ENCODE data around the gene LIMCH1. TPM values are rescaled to one million over a fixed set of nuclear protein-coding genes. Genes with fewer than 3 reads are reported as not detected.
"Not testable (repeated sequence)": the region's sequence is repeated elsewhere in the genome, so short reads cannot be mapped to it uniquely, and the experiment has no call there.

The LIMCH1 gene
- total RNA-seq, 3 donors from 2014 or later (not counting 1 experiment from before 2014, with no cell fraction given), result 0.05 TPM; not detected in 2

GRCh38 chr4:41703785-41704184 lies 165.8 kb downstream of the LIMCH1 start:
- WGBS (ENCODE audit: insufficient coverage), result 72% methylated on average over 3 of the region's 3 CpGs
- Mint-ChIP-seq H3K36me3 (no peaks in the 10 kb centered on the region), H3K27ac (no peak overlapping the region), H3K27me3 (ENCODE audit: low read depth in 2 of 2) (peaks cover 0 to 2% of the 10 kb centered on the region in 2 donors), H3K4me1 (no peaks in the 10 kb centered on the region), H3K4me3 (no peak overlapping the region), H3K9me3 (peaks cover 0 to 4% of the 10 kb centered on the region in 2 donors)
- Histone ChIP-seq H3K9me3 (ENCODE audit: control insufficient read depth, insufficient read depth, low read length) (no peaks in the 10 kb centered on the region), H3K4me1 (ENCODE audit: control insufficient read depth, insufficient read depth, low read length) (no peaks in the 10 kb centered on the region), H3K27me3 (ENCODE audit: control insufficient read depth, insufficient read depth, low read length) (no peaks in the 10 kb centered on the region), H3K36me3 (ENCODE audit: control insufficient read depth, insufficient read depth, low read length) (no peaks in the 10 kb centered on the region), H3K4me3 (ENCODE audit: low read length) (no peak overlapping the region), H3K27ac (ENCODE audit: low read length) (no peak overlapping the region)
- no peak for ATAC-seq
- DNase-seq, result no peak
- TF ChIP-seq CTCF (IDR thresholded peaks at IDR 0.05), result no peak
- intact Hi-C loops (cut with micrococcal nuclease), result no loop called here

GRCh38 chr4:41709844-41710481 lies 172.0 kb downstream of the LIMCH1 start:
- no peaks in the 10 kb centered on the region for H3K4me1 ChIP-seq (ENCODE audit: control insufficient read depth, insufficient read depth, low read length)
- ATAC-seq, result no peak
- TF ChIP-seq CTCF (IDR thresholded peaks at IDR 0.05), result no peak
- Mint-ChIP-seq H3K27me3 (ENCODE audit: low read depth in 2 of 2) (peaks cover 0 to 2% of the 10 kb centered on the region in 2 donors), H3K9me3 (peaks cover 2 to 4% of the 10 kb centered on the region in 2 donors), H3K4me1 (no peaks in the 10 kb centered on the region), H3K4me3 (no peak overlapping the region), H3K27ac (no peak overlapping the region), H3K36me3 (no peaks in the 10 kb centered on the region)
- intact Hi-C loops (cut with micrococcal nuclease), result no loop called here
- H3K4me3 ChIP-seq (ENCODE audit: low read length), result no peak overlapping the region
- no peaks in the 10 kb centered on the region for H3K36me3 ChIP-seq (ENCODE audit: control insufficient read depth, insufficient read depth, low read length)
- no peaks in the 10 kb centered on the region for H3K9me3 ChIP-seq (ENCODE audit: control insufficient read depth, insufficient read depth, low read length)
- H3K27ac ChIP-seq (ENCODE audit: low read length), result no peak overlapping the region
- WGBS (ENCODE audit: insufficient coverage), result 88% methylated on average over 5 of the region's 5 CpGs
- no peaks in the 10 kb centered on the region for H3K27me3 ChIP-seq (ENCODE audit: control insufficient read depth, insufficient read depth, low read length)
- no peak for DNase-seq

GRCh38 chr4:41711654-41712053 lies 173.7 kb downstream of the LIMCH1 start:
- H3K27me3 Mint-ChIP-seq (ENCODE audit: low read depth in 2 of 2); H3K4me1 ChIP-seq (ENCODE audit: control insufficient read depth, insufficient read depth, low read length); H3K4me1 Mint-ChIP-seq; H3K27me3 ChIP-seq (ENCODE audit: control insufficient read depth, insufficient read depth, low read length); H3K9me3 ChIP-seq (ENCODE audit: control insufficient read depth, insufficient read depth, low read length); ATAC-seq; H3K27ac ChIP-seq (ENCODE audit: low read length); intact Hi-C loops (cut with micrococcal nuclease); H3K27ac Mint-ChIP-seq; H3K36me3 ChIP-seq (ENCODE audit: control insufficient read depth, insufficient read depth, low read length); H3K36me3 Mint-ChIP-seq; H3K4me3 ChIP-seq (ENCODE audit: low read length); H3K9me3 Mint-ChIP-seq; DNase-seq; H3K4me3 Mint-ChIP-seq: not testable (repeated sequence)
- no CpG with 5 or more reads among the region's 2 CpGs for whole genome bisulfite sequencing (ENCODE audit: insufficient coverage)

- no peak for DNase-seq
- no peak for TF ChIP-seq CTCF (IDR thresholded peaks at IDR 0.05)
- no peaks in the 10 kb centered on the region for H3K36me3 Mint-ChIP-seq
- Histone ChIP-seq H3K9me3 (ENCODE audit: control insufficient read depth, insufficient read depth, low read length) (no peaks in the 10 kb centered on the region), H3K36me3 (ENCODE audit: control insufficient read depth, insufficient read depth, low read length) (no peaks in the 10 kb centered on the region), H3K27me3 (ENCODE audit: control insufficient read depth, insufficient read depth, low read length) (no peaks in the 10 kb centered on the region), H3K4me1 (ENCODE audit: control insufficient read depth, insufficient read depth, low read length) (no peaks in the 10 kb centered on the region), H3K4me3 (ENCODE audit: low read length) (no peak overlapping the region), H3K27ac (ENCODE audit: low read length) (no peak overlapping the region)
- no peaks in the 10 kb centered on the region for H3K4me1 Mint-ChIP-seq
- no peak overlapping the region for H3K4me3 Mint-ChIP-seq
- intact Hi-C loops (cut with micrococcal nuclease), result no loop called here
- no peak overlapping the region for H3K27ac Mint-ChIP-seq
- no peaks in the 10 kb centered on the region for H3K27me3 Mint-ChIP-seq (ENCODE audit: low read depth in 2 of 2)
- H3K9me3 Mint-ChIP-seq, result peaks cover 0 to 2% of the 10 kb centered on the region in 2 donors
- 63% methylated on average over 1 of the region's 3 CpGs for WGBS (ENCODE audit: insufficient coverage)
- ATAC-seq, result no peak
Measured at GRCh38 chr4:41712425-41712824, 174.5 kb downstream of the LIMCH1 start.
